AG09309 (cell line): Measurements from ENCODE around the gene VAPB.

Source experiments
- DNase-seq: peaks from one replicate; pipeline ENCODE4 v3.0.0-alpha.2; 2010; ENCODE audit warnings: low read depth
- H3K4me3 ChIP-seq: 2 replicates; pipeline ENCODE4 v1.5.1; 2011; ENCODE audit warnings: mild to moderate bottlenecking, low read depth, low read length, moderate library complexity; ENCODE audit not compliant: control insufficient read depth
- CTCF ChIP-seq: IDR thresholded peaks from 2 replicates; pipeline ENCODE4 v1.5.1; 2011; ENCODE audit warnings: mild to moderate bottlenecking, low read depth, low read length, inconsistent platforms; ENCODE audit not compliant: insufficient read depth, control insufficient read depth; ENCODE audit errors: missing control alignments

Gene VAPB

GRCh38 chr20:58402827-58403226 is 13.8 kb downstream of the VAPB start:
- DNase-seq, result no peak
- H3K4me3 ChIP-seq, result no peak overlapping the region
- TF ChIP-seq CTCF, result no peak

- no peak overlapping the region for H3K4me3 ChIP-seq
- no peak for DNase-seq
- no peak for TF ChIP-seq CTCF
These were observed 14.2 kb downstream of the VAPB start for GRCh38 chr20:58403272-58403671.

GRCh38 chr20:58405504-58406291 is 16.7 kb downstream of the VAPB start:
- H3K4me3 ChIP-seq, result no peak overlapping the region
- DNase-seq, result no peak
- TF ChIP-seq CTCF, result no peak

GRCh38 chr20:58406422-58407001 is 17.5 kb downstream of the VAPB start:
- no peak overlapping the region for H3K4me3 ChIP-seq
- DNase-seq, result no peak
- no peak for TF ChIP-seq CTCF

- no peak for TF ChIP-seq CTCF
- H3K4me3 ChIP-seq, result no peak overlapping the region
- DNase-seq, result no peak
These were observed 18.3 kb downstream of the VAPB start for GRCh38 chr20:58407201-58407873.

GRCh38 chr20:58407966-58408557 is 19.0 kb downstream of the VAPB start:
- no peak for DNase-seq
- TF ChIP-seq CTCF, result no peak
- no peak overlapping the region for H3K4me3 ChIP-seq
